HG03039 (cell line): ENCODE measurements around the gene FFAR2.
"Not testable (repeated sequence)": the region's sequence is repeated elsewhere in the genome, so short reads cannot be mapped to it uniquely, and the experiment has no call there.

Experiments
- ATAC-seq: cut with Tn5 transposase; IDR thresholded peaks from one replicate; pipeline ENCODE4 v1.9.1; 2021; ENCODE audit warnings: mild to moderate bottlenecking, moderate library complexity; ENCODE audit not compliant: unreplicated experiment

The FFAR2 gene

GRCh38 chr19:35454663-35455062, 6.6 kb downstream of the FFAR2 start:
- no peak for ATAC-seq

- no peak for ATAC-seq
Observed at GRCh38 chr19:35455616-35456201, 7.7 kb downstream of the FFAR2 start.

- no peak for ATAC-seq
Observed at GRCh38 chr19:35457173-35457572, 9.1 kb downstream of the FFAR2 start.

GRCh38 chr19:35458192-35458591, 10.1 kb downstream of the FFAR2 start:
- no peak for ATAC-seq

- ATAC-seq, result no peak
Observed at GRCh38 chr19:35458731-35459391, 10.8 kb downstream of the FFAR2 start.

GRCh38 chr19:35459414-35460082, 11.5 kb downstream of the FFAR2 start:
- ATAC-seq, result no peak

- no peak for ATAC-seq
Observed at GRCh38 chr19:35460608-35461007, 12.6 kb downstream of the FFAR2 start.

- ATAC-seq, result no peak
Observed at GRCh38 chr19:35461060-35461459, 13.0 kb downstream of the FFAR2 start.

GRCh38 chr19:35461788-35462187, 13.7 kb downstream of the FFAR2 start:
- ATAC-seq, result not testable (repeated sequence)

GRCh38 chr19:35462476-35462953, 14.5 kb downstream of the FFAR2 start:
- ATAC-seq, result peak; percentile 38

- ATAC-seq, result not testable (repeated sequence)
Observed at GRCh38 chr19:35462956-35463355, 14.9 kb downstream of the FFAR2 start.

GRCh38 chr19:35466259-35466658, 18.2 kb downstream of the FFAR2 start:
- no peak for ATAC-seq

GRCh38 chr19:35468637-35469036, 20.6 kb downstream of the FFAR2 start:
- no peak for ATAC-seq

- ATAC-seq, result no peak
Observed at GRCh38 chr19:35470128-35470527, 22.1 kb downstream of the FFAR2 start.

- not testable (repeated sequence) for ATAC-seq
Observed at GRCh38 chr19:35471075-35471474, 23.0 kb downstream of the FFAR2 start.

- ATAC-seq, result no peak
Observed at GRCh38 chr19:35471946-35472345, 23.9 kb downstream of the FFAR2 start.

GRCh38 chr19:35474104-35474503, 26.0 kb downstream of the FFAR2 start:
- ATAC-seq, result no peak

GRCh38 chr19:35474594-35474993, 26.5 kb downstream of the FFAR2 start:
- ATAC-seq, result not testable (repeated sequence)

- no peak for ATAC-seq
Observed at GRCh38 chr19:35476149-35476548, 28.1 kb downstream of the FFAR2 start.

- no peak for ATAC-seq
Observed at GRCh38 chr19:35478794-35479677, 31.0 kb downstream of the FFAR2 start.

- ATAC-seq, result no peak
Observed at GRCh38 chr19:35483089-35483488, 35.0 kb downstream of the FFAR2 start.
